Ishikawa (cell line): ENCODE measurements around the gene SF3A1.

ENCODE experiments used
- CEBPB ChIP-seq: IDR thresholded peaks from 2 replicates; pipeline ENCODE4 v1.6.1; 2012
- CREB1 ChIP-seq: IDR thresholded peaks from 2 replicates; pipeline ENCODE4 v1.6.1; 2012; ENCODE audit warnings: low read depth
- EGR1 ChIP-seq: IDR thresholded peaks from 2 replicates; pipeline ENCODE4 v1.6.1; 2012
- EP300 ChIP-seq: IDR thresholded peaks from 2 replicates; pipeline ENCODE4 v1.6.1; 2012; ENCODE audit warnings: borderline replicate concordance
- FOXM1 ChIP-seq: IDR thresholded peaks from 2 replicates; pipeline ENCODE4 v1.6.1; 2012; ENCODE audit warnings: low read depth, borderline replicate concordance
- NFIC ChIP-seq: IDR thresholded peaks from 2 replicates; pipeline ENCODE4 v1.6.1; 2012
- RAD21 ChIP-seq: IDR thresholded peaks from 2 replicates; pipeline ENCODE4 v1.6.1; 2012; ENCODE audit warnings: low read depth
- TAF1 ChIP-seq: IDR thresholded peaks from 2 replicates; pipeline ENCODE4 v1.6.1; 2012; ENCODE audit warnings: low read depth, mild to moderate bottlenecking
- TCF12 ChIP-seq: IDR thresholded peaks from 2 replicates; pipeline ENCODE4 v1.6.1; 2012; ENCODE audit warnings: low read depth
- TEAD4 ChIP-seq: IDR thresholded peaks from 2 replicates; pipeline ENCODE4 v1.6.1; 2012
- USF1 ChIP-seq: IDR thresholded peaks from 2 replicates; pipeline ENCODE4 v1.6.1; 2012
- YY1 ChIP-seq: IDR thresholded peaks from 2 replicates; pipeline ENCODE4 v1.6.1; 2012; ENCODE audit warnings: low read depth
- ZBTB7A ChIP-seq: IDR thresholded peaks from 2 replicates; pipeline ENCODE4 v1.6.1; 2012; ENCODE audit warnings: low read depth
- TF ChIP-seq, protein P1 (sequence below): IDR thresholded peaks from 2 replicates; pipeline ENCODE4 v1.6.1; 2012
- TF ChIP-seq, protein P2 (sequence below): IDR thresholded peaks from 2 replicates; pipeline ENCODE4 v1.6.1; 2012; ENCODE audit warnings: low read depth, mild to moderate bottlenecking

Gene SF3A1

DNA sequence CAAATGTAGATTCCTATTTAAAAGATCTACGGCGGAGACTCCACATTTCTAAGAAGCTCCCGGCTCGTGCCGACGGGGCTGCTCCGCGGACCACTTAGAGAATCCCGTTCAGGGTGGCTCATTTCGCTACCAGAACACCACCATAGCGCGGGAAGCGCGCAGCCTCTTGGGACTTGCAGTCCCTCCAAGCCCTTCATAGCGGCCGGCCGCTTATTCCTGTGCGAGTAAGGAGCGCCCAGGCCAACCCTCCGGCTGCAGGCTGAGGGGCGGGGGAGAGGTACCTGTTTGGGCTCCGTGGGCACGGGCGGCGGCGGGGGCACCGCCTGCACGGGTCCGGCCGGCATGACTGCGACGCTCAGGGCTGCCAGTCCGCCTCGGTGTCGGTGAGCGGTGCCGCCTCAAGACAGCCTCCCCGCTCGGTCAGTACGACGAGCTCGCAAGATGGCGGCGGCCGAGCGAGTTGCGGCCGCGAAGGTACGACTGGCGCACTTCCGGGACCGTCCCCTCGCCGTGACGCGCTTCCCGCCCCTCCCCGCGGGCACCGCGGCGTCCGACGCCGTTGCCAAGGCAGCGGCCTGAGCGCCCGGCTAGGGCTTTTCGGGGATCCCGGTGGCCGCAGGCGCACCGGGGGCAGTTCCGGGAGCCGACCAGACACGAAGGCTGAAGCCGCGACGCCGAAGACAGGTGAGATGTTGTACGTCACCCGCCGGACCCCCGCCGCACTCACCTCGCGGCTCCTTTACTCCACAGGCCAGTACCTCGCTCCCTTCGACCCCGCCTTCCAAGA lies at the start of gene SF3A1, which contains the start of gene CCDC157:
TSS of gene SF3A1 (minus strand) at position 446 of the 787 bp plus-strand sequence. CDS start at position 344, 102 bp downstream.
TSS of gene CCDC157 (plus strand) at position 559 of the 787 bp plus-strand sequence. CDS start 8,994 bp downstream, outside the sequence.
- TF ChIP-seq FOXM1 (no peak), CEBPB (no peak), TCF12 (peak; percentile 37; the same call in 1 of the 2 replicates), USF1 (no peak), EGR1 (no peak; the same call in 1 of the 2 replicates), EP300 (peak; percentile 31; the same call in 1 of the 2 replicates), YY1 (peak; percentile 97), TEAD4 (peak; percentile 34), TAF1 (peak; percentile 78), NFIC (no peak), RAD21 (no peak), CREB1 (peak; percentile 88), ZBTB7A (peak; percentile 15; the same call in 1 of the 2 replicates)
- TF ChIP-seq, protein P1, sequence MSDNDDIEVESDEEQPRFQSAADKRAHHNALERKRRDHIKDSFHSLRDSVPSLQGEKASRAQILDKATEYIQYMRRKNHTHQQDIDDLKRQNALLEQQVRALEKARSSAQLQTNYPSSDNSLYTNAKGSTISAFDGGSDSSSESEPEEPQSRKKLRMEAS = peak; percentile 76
- TF ChIP-seq, protein P2, sequence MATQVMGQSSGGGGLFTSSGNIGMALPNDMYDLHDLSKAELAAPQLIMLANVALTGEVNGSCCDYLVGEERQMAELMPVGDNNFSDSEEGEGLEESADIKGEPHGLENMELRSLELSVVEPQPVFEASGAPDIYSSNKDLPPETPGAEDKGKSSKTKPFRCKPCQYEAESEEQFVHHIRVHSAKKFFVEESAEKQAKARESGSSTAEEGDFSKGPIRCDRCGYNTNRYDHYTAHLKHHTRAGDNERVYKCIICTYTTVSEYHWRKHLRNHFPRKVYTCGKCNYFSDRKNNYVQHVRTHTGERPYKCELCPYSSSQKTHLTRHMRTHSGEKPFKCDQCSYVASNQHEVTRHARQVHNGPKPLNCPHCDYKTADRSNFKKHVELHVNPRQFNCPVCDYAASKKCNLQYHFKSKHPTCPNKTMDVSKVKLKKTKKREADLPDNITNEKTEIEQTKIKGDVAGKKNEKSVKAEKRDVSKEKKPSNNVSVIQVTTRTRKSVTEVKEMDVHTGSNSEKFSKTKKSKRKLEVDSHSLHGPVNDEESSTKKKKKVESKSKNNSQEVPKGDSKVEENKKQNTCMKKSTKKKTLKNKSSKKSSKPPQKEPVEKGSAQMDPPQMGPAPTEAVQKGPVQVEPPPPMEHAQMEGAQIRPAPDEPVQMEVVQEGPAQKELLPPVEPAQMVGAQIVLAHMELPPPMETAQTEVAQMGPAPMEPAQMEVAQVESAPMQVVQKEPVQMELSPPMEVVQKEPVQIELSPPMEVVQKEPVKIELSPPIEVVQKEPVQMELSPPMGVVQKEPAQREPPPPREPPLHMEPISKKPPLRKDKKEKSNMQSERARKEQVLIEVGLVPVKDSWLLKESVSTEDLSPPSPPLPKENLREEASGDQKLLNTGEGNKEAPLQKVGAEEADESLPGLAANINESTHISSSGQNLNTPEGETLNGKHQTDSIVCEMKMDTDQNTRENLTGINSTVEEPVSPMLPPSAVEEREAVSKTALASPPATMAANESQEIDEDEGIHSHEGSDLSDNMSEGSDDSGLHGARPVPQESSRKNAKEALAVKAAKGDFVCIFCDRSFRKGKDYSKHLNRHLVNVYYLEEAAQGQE = no peak

DNA sequence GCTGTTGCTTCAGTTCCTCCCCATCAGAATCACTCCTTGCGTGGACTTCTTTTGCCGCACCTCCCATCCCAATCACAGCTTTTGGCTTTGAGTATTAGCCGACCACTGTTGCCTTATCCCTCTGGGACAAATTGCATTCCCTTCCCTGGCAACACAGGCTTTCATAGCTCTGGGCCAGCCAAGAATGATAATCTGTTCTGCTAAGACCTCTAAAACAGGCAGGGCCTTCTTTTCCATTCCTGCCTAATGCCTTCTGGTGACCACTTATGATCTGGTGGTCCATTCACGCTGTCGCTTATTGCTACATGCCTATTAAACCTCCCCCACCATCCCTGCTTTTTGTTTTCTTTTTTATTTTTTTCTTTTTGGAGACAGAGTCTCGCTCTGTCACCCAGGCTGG lies 49.7 kb upstream of the SF3A1 start:
- TF ChIP-seq USF1 (no peak), NFIC (no peak), TAF1 (no peak)

GRCh38 chr22:30405731-30406130 lies 49.0 kb upstream of the SF3A1 start:
- TF ChIP-seq EGR1 (no peak), TAF1 (no peak), RAD21 (no peak), YY1 (no peak), USF1 (no peak), CREB1 (no peak), ZBTB7A (no peak), FOXM1 (no peak), TCF12 (no peak), EP300 (no peak), TEAD4 (no peak), NFIC (no peak)
- TF ChIP-seq, protein P2 = no peak

- TF ChIP-seq EGR1 (no peak), FOXM1 (no peak)
- TF ChIP-seq, protein P1 = no peak
Observed at GRCh38 chr22:30404307-30404706, 47.6 kb upstream of the SF3A1 start.

DNA sequence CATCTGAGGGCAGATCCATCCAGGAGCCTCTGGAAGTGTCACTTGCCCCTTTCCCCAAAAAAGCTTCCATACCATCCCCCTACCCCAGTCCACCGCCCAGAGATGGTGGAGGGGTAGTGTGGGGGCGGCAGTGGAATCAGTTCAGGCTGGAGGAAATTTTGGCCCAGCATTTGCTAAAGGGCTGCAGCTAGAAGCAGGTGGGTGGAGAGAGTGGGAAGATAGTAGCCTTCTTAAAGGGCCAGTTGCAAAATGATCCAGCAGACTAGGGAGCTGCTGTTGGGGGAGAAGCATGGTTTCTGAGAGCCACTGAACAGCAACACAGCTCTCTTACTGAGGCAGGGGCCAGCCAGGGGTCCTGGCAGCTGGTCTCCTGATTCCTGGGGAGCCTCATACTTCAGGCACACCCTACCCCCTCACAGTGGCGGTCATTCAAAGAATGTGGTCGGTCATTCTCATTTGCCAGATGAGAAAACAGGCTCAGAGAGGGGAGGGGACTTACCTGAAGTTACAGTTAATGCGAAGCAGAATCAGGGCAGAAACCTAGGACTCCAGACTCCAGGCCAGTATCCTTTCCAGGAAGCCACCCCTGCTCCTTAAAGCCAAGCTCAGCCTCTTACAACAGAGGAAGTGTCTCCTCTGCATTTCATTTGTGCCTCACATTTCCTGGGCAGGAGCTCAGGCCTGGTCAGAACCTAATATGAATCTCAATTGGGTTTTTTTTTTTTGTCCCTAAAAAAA lies 45.5 kb upstream of the SF3A1 start:
- peak; percentile 63 for TF ChIP-seq EGR1
- TF ChIP-seq TAF1 = no peak
- TF ChIP-seq RAD21 = no peak

DNA sequence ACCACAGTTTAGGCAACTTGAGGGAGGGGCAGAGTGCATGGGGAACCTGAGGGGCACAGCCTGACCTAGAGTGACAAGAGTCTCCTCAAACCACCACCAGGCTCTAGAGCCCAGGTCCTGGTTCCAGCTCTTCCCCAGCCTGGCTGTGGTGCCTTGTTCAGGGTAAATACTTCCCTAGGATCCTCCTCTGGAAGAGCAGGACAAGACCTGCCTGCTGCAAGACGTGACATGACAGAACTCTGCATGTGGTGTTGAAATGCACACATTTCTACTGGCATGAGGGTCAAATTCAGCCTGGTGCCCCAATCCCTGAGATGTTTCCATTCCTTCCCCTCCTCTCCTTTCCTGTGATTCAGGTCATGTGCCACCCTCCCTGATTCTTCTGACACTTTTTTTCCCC lies 43.5 kb upstream of the SF3A1 start:
- TF ChIP-seq, protein P1 = no peak
- TF ChIP-seq CEBPB (no peak), TCF12 (no peak), YY1 (no peak), CREB1 (no peak), RAD21 (no peak), NFIC (no peak)
